ENCODE measurements around the gene UTS2B.

The UTS2B gene

DNA sequence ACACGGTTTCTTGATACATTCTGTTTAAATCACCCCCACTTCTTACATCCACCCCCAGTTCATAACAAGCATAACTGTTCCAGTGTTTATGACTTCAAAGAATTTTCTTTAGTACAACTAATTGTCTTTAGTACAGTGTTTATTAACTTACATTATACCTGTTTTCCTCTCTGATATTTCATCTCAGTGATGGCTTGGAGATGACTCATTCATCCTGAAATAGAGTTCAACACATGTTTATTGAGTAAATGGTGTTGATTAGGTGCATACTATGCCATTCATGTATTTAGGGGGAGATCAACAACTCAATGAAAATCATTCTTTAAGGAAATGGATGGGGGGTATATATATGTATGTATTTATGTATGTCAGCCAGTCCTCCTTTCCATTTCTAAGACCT lies 21.7 kb upstream of the UTS2B start:
- DNase-seq (ENCODE audit: low spot score) = no peak

- no peak for DNase-seq (ENCODE audit: low spot score)
Measured at GRCh38 chr3:191350396-191351090, 20.2 kb upstream of the UTS2B start.

GRCh38 chr3:191348098-191348497 lies 17.8 kb upstream of the UTS2B start:
- DNase-seq (ENCODE audit: low spot score) = no peak

GRCh38 chr3:191347228-191347627 lies 16.9 kb upstream of the UTS2B start:
- DNase-seq (ENCODE audit: low spot score) = no peak

DNA sequence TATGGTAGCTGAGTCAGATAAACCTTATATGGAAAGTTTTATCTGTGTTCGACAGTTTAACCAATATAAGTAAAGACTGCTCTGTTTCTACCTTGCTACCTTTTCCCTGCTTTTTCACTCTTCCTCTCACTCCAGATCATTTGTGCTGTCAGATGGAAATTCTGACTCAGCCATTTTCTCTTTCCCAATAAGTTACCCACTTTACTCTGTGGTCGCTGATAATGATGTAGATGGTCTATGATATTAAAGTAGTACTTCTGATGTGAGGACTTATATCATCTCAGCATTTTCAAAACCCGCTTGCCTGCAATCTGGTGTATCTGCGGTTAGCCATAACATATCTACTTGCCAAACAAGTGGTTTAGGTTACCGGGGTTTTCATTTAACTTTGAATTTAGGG lies 15.0 kb upstream of the UTS2B start:
- no peak for DNase-seq (ENCODE audit: low spot score)

DNA sequence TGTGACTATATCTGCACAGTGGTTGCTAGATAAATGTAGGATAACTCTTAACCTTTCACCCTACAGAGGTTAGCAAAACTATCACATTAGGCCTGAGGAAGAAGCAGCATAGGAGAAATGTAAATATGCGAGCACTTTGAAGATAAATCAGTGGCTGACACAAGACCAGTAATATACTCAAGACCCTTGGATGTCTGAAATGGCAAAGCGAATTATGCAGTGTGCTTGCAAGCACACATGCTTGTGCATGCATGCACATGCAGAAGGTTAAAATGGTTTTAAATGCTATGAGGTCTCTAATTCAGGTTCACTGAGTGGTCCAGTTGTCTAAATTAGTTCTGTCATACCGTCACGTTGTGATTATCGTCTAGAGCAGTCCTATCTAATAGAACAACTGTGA lies 13.6 kb upstream of the UTS2B start:
- no peak for DNase-seq (ENCODE audit: low spot score)

GRCh38 chr3:191343115-191343514 lies 12.8 kb upstream of the UTS2B start:
- no peak for DNase-seq (ENCODE audit: low spot score)

GRCh38 chr3:191342411-191342810 lies 12.1 kb upstream of the UTS2B start:
- DNase-seq (ENCODE audit: low spot score) = no peak

DNA sequence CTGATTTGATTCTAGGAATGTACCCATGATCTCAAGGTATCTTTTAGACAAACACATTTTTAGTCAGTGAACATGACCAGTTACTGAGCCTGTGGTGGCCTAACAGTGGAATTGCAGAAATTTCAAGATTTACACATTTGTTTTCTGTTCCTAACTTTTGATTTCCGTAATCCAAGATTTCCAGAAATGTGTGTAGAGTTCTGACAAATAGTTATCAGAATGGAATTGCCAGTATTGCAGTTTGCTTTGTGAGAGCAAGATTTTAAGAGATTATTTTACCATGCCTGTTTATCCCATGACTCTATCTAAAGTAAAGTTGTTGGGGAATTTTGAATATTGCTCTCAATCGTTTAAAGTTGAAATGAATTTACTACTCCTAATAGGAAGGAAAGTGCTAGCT lies 11.7 kb upstream of the UTS2B start:
- DNase-seq (ENCODE audit: low spot score) = no peak

DNA sequence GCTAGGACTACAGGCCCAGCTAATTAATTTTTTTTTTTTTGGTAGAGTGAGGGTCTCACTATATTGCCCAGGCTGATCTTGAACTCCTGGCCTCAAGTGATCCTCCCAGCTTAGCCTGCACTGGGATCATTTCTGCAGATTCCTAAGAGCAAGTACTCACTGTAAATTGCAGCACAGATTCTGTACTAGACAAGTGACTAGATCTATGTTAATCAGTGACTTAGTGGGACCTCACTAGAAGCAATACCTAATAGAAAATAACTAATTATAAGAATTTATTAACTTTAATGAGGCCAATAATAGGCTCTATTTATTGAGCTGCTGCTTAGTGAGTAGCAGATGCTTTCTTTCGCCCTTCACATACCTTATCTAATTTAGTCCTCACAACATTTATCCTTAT lies 10.6 kb upstream of the UTS2B start:
- DNase-seq (ENCODE audit: low spot score) = no peak

DNA sequence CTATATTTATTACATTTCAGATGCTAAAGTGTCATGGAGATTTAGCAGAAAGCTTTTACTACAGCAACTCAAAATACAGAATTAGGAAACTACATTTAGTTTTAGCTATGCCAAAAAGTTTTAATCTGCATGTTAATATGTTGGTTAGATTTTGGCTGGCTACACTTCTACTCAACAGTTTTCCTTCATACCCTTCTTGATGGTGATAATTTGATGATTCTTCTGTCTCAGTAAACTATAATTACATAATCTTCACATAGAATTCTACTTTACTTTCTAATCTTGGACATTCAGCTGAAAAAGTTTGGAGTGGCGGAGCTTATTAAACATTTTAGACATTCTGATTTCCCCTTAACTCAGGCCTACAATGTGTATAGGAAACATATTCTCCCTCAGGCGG lies 10.0 kb upstream of the UTS2B start:
- no peak for DNase-seq (ENCODE audit: low spot score)

DNA sequence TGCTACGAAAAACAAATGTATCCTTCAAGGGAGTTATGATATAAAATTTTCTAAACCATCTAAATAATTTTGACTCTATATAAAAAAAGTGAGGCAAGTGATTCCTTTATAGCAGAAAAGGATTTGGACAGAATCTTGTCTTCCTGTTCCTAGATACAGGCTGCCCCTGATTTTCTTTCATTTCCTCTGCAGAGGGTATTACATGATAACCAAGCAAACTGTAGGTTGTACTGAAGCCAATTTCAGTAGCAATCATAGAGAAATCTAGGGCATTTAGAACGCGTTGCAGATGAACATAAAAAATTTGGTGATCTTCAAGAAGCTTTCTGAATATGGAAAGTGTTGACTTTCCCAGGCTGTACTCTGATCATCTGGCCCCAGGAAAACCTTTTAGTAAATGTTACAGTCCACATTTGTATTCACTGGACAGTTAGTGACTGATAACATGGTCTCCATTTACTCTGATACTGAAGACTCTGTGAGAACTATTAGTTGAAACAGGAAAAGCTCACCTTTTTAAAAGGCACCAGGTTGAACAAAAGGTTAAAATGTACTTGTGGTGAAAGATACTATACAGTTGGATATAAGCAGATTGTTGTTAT lies 9.1 kb upstream of the UTS2B start:
- no peak for DNase-seq (ENCODE audit: low spot score)

DNA sequence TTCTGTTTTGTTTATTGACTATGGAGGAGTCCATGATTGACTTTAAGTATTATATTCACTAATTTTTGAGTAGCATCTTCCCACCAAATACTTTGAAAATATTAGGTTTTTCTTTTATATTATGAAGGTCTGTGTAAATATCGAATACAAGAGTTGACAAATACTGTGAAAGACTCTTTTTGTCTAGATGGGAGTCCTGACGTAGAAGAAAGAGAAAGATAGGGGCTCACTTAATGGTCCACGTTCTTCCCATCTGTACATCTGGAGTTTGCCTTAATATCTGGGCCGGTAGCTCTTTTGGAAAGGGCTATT lies 7.8 kb upstream of the UTS2B start:
- no peak for DNase-seq (ENCODE audit: low spot score)

DNA sequence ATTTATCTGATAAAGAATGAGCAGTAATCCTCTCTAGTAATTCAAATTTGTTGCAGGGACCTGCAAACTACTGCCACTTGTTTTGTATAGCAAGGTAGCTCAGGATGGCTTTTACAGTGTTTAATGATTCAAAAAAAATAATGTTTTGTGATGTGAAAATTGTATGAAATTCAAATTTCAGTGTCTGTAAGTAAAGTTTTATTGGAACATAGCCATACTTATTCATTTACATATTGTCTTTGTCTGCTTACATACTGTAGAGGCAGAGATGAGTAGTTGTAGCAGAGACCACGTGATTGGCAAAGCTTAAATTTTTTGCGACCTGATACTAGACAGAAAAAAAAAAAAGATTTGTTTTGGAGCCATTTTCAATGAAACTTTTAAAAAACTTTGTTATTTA lies 6.5 kb upstream of the UTS2B start:
- no peak for DNase-seq (ENCODE audit: low spot score)

DNA sequence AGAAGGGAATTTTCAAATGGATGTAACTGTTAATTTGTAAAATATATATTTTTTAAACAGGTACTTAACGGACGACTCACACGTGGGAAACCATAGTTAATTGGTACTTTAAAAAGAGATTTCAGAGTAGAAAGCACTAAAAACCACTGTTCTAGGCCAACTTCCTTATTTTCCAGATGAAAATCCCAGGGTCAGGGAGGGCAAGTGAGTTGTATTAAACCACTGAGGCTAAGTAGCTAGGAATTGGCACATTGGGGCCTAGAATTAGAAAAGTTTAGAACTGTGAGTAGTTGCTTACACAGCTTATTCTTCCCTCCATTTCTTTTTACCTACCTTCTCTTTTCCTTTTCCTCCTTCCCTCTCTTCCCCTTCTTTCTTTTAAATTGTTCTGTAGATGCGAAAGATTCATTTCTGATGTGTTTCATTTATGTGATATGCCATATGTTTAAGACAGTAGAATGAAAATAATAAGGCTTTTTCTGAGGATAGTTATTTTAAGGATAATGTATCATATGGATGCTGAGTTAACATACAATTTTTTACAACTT lies 4.1 kb upstream of the UTS2B start:
- DNase-seq (ENCODE audit: low spot score) = no peak

DNA sequence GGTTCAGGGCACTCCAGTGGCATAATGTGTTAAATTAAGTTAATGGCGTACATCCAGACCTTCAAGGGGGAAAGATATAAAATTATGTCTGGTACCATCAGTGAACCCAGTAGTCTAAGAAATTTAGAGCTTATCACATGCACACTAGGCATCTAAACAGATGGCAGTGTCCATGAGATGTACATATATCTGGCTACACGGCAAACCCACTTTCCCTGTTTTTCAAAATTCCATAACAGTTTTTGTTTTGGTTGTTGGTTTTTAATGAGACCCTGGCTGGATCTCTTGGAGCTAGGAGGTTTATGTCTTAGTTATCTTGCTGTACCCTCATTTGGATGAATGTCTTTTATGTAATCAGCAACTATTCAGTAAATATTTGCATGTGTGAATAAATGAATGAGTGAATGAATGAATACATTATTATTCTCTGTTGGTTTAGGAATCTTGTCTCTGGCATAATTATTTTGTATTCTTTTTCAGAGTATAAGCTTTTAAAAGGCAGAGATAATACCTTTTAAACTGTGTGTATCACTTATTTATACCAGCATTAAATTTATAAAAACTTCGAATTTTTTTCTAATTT lies 3.1 kb upstream of the UTS2B start:
- no peak for DNase-seq (ENCODE audit: low spot score)

DNA sequence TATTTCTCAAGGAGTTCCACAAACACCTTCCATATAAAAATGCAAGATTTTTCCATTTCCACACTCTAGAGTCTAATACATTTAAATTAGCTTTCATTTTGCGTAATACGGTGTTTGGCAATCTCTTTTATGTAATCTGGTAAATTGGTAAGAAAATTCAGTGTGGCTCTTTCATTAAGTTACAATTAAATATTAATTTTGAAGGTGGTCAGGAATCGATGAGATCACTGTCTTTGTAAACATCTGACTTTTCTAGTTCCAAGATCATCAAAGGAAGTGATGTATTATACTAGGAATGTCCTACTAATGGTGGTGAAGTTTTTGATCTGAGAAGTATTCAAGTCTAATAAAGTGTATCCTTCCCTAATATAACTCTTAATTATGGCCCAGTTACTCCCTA lies 1.1 kb upstream of the UTS2B start:
- no peak for DNase-seq (ENCODE audit: low spot score)

- no peak for DNase-seq (ENCODE audit: low spot score)
Measured at GRCh38 chr3:191330530-191331048, 263 bp upstream of the UTS2B start.

GRCh38 chr3:191328962-191329653 lies 1.2 kb downstream of the UTS2B start, which contains the start of gene CCDC50:
Gene CCDC50, plus strand, starts transcription at chr3:191329394. Its CDS starts 281 bp downstream, at chr3:191329675.
- peak; percentile 39 for DNase-seq (ENCODE audit: low spot score)

DNA sequence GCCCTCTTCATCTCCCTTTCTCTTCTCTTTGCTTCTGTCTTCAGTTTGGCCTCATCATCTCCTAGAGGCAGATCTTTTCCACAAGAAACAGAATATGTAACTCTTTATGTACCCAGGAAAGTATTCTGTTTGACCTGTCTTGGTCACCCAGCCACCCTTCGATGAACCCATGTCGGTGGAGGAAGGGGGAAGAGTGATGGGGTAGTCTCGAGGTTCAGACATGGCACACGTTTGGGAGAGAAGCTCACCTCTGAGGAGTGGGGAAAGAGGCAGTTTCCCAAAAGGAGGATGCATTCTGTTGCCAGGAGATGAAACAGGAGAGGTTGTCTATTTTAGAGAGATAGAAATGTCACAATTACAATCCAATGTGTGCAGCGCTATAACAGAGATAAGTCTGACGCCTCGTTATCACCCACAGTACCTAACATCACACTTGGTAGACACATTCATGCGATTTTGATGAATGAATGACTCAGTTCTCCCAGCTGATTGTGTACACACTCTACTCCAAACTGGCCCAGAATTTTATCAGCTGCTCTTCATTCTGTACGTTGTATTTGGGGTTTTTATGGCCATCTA lies 1.9 kb downstream of the UTS2B start:
- peak; percentile 40 for DNase-seq (ENCODE audit: low spot score)

GRCh38 chr3:191327526-191327925 lies 2.8 kb downstream of the UTS2B start:
- no peak for DNase-seq (ENCODE audit: low spot score)

DNA sequence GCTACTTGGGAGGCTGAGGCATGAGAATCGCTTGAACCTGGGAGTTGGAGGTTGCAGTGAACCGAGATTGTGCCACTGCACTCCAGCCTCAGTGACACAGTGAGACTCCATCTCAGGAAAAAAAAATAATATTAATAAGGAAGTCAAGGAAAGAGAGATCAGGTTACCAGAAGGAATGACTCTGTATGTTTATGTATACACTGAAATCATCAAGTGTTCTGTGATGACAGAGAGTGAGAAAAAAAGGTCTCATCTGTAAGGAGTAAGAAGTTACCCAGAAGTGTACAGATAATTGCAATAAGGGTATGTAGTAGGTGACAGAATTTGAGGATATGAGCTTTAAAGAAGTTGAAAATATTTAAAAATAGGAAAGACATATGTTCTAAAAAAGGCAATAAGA lies 5.4 kb downstream of the UTS2B start:
- DNase-seq (ENCODE audit: low spot score) = no peak
